ENCODE results near the gene KANK2.

KANK2 gene

DNA sequence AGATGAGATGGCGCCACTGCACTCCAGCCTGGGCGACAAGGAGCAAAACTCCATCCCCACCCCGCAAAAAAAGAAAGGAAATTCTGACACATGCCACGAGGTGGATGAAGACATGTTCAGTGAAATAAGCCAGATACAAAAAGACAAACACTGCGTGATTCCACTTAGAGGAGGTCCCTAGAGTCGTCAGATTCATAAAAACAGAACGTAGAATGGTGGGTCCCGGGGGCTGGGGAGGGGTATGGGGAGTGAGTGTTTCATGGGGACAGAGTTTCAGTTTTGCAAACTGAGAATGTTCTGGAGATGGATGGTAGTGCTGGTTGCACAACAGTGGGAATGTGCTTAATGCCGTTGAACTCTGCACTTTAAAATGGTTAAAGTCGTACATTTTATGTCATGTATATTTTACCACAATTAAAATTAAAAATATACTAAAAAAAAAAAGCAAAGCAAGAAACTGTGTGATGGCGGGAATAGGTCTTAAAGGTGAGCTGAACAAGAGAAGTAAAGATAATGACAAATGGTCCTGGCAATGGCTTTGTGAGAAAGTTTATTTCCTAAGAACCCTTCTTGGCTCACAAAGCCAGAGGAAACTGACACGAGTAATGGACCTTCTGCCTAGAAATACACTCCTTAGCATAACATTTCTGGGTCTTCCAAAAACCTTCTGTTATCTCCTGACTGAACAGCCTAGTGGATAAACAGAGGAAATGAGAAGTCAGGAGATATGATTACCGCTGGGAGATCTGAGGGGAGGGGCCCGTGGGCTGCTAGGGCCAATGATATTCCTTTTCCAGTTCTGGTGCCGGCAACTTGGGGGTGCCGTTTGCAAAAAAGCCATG lies 37.5 kb downstream of the KANK2 start:
- TF ChIP-seq, protein P1, sequence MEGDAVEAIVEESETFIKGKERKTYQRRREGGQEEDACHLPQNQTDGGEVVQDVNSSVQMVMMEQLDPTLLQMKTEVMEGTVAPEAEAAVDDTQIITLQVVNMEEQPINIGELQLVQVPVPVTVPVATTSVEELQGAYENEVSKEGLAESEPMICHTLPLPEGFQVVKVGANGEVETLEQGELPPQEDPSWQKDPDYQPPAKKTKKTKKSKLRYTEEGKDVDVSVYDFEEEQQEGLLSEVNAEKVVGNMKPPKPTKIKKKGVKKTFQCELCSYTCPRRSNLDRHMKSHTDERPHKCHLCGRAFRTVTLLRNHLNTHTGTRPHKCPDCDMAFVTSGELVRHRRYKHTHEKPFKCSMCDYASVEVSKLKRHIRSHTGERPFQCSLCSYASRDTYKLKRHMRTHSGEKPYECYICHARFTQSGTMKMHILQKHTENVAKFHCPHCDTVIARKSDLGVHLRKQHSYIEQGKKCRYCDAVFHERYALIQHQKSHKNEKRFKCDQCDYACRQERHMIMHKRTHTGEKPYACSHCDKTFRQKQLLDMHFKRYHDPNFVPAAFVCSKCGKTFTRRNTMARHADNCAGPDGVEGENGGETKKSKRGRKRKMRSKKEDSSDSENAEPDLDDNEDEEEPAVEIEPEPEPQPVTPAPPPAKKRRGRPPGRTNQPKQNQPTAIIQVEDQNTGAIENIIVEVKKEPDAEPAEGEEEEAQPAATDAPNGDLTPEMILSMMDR (IDR thresholded peaks at IDR 0.05): no peak
- TF ChIP-seq ZFX (IDR thresholded peaks at IDR 0.05; ENCODE audit: borderline replicate concordance): no peak
- no peak overlapping the region for H3K27ac ChIP-seq

DNA sequence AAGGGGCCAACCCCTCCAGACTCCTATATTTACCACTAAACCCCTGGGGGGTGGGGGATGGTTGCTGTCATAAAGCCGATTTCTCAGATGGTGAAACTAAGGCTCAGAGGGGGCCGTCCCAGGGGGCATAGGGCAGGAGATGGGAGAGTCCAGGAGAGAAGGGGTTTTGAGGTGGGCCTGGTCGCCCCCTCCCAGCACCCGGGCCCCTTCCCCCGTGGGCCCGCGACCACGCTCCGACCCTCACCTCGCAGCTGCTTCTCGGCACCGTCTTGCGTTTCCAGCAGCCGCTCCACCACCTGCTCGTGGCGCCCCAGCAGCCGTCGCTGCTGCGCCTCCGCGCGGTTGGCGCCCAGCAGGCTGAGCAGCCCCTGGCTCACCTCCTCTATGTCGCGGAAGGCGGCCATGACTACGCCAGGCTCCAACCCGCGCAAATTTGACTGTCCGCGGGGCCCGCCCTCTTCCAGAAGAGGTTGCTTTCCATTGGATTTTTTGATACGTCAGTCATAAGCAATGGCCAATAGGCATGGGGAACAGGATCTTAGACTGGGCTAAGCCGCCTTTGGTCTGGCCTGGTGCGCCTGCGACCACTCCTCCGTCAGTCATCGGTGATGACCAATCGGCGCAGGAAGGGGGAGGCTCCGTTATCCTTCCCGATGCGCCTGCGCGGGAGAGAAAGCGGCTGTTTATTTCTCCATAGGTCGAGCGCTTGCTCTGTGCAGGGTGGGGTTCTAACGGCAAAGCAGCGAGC lies 41.8 kb downstream of the KANK2 start, which contains the start of gene SPC24:
Gene SPC24, minus strand, starts transcription at position 410 of the 748 bp plus-strand sequence. Its CDS starts 6 bp downstream, at position 404.
- no peak for TF ChIP-seq ZFX (IDR thresholded peaks at IDR 0.05; ENCODE audit: borderline replicate concordance)
- TF ChIP-seq, protein P1 (IDR thresholded peaks at IDR 0.05): peak; percentile 12; the same call in 1 of the 2 replicates
- peak within 1 kb of the TSS; percentile 76 for H3K27ac ChIP-seq

DNA sequence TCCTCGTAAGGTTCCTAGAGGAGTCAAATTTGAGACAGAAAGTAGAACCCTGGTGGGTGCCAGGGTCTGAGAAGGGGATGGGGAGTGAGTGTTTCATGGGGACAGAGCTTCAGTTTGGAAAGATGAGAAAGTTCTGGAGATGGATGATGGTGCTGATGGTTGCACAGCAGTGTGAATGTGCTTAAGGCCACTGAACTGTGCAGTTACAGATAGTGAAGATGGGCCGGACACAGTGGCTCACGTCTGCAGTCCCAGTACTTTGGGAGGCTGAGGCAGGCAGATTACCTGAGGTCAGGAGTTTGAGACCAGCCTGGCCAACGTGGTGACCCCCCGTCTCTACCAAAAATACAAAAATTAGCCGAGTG lies 42.7 kb downstream of the KANK2 start:
- peak overlapping the region; percentile 76 for H3K27ac ChIP-seq
- TF ChIP-seq ZFX (IDR thresholded peaks at IDR 0.05; ENCODE audit: borderline replicate concordance): no peak
- TF ChIP-seq, protein P1 (IDR thresholded peaks at IDR 0.05): no peak

DNA sequence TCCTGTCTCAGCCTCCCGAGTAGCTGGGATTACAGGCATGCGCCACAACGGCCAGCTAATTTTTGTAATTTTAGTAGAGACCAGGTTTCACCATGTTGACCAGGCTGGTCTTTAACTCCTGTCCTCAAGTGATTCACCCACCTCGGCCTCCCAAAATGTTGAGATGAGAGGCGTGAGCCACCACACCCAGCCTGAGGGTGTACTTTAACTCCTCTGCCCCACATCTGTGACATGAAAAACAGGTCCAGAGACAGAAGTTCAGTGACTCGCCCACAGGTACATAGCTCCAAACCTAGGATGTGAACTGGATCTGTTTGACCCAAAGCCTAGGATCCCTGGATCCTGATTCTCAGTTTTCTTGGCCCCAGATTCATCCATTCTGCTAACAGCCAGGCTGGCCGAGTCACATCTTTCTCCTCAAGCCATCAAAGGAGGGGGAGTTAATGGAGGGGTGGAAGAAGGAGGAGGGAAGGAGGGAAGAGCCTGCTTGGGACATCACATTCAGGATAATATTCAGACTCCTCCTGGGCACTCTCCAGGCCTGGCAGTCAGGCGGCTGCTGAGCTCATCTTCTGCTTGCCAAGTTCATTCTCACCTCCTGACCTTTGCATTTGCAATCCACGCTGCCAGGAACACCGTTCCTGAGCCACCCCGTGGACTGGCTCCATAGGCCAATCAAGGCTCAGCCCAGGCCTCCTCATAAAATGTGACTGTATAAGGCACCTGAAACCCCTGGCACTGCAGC lies 44.9 kb downstream of the KANK2 start:
- TF ChIP-seq ZFX (IDR thresholded peaks at IDR 0.05; ENCODE audit: borderline replicate concordance): no peak
- TF ChIP-seq, protein P1 (IDR thresholded peaks at IDR 0.05): no peak
- H3K27ac ChIP-seq: peak overlapping the region; percentile 76; the same call in 1 of the 2 replicates

DNA sequence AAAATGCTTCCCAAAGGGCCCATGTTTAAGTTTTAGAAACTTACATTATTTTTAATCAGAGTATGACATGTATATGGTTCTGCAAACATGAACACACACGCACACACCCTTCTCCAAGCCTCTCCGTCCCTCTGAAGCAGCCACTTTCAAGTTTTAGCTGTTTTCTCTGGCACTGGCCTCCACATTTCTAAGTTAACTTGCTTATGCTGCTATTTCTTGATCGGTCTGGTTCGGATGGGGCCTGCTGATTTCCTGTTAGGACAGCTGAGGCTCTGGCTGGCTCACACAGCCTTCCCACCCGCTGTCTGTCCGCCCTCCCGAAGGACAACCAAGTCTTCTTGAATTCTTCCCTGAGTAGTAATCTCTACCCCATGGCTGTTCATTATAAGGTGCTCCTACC lies 46.2 kb downstream of the KANK2 start:
- TF ChIP-seq, protein P1 (IDR thresholded peaks at IDR 0.05): no peak
- no peak for TF ChIP-seq ZFX (IDR thresholded peaks at IDR 0.05; ENCODE audit: borderline replicate concordance)
- H3K27ac ChIP-seq: no peak overlapping the region

DNA sequence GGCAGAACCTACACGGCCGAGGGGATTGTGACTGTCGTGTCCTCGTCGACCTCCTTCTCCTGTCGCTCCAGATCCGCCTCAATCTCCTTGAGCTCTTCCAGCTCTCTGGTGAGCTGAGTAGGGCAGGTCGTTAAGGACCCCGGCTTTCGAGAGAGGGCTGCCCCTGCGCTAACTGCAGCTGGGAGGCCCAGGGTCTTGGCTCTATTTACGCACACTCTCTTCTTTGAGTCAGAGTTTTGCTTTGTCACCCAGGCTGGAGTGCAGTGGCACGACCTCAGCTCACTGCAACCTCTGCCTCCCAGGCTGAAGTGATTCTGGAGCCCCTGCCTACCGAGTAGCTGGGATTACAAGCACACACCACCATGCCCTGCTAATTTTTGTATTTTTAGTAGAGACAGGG lies 49.3 kb downstream of the KANK2 start:
- no peak for TF ChIP-seq ZFX (IDR thresholded peaks at IDR 0.05; ENCODE audit: borderline replicate concordance)
- TF ChIP-seq, protein P1 (IDR thresholded peaks at IDR 0.05): no peak
- 0 out of 2 replicates have a peak overlapping the region, but pooled peaks have one; percentile 17 for H3K27ac ChIP-seq

All from 22Rv1 (cell line).